ENCODE data around the gene GRPEL1. TPM values are rescaled to one million over a fixed set of nuclear protein-coding genes. Genes with fewer than 3 reads are reported as not detected.

Gene GRPEL1
- total RNA-seq, 2 donors from 2014 or later, result 18.5 to 25.5 TPM

- no peaks in the 10 kb centered on the region for H3K36me3 ChIP-seq (ENCODE audit: control insufficient read depth, insufficient read depth, low read length)
- 91 to 94% methylated on average over 20 to 23 of the region's 23 CpGs for WGBS, 2 experiments (ENCODE audit: insufficient coverage in 1 of 2, insufficient read length in 1 of 2)
Observed at GRCh38 chr4:7108046-7108625, 40.3 kb upstream of the GRPEL1 start.

GRCh38 chr4:7107166-7107905 lies 39.5 kb upstream of the GRPEL1 start:
- no peak for DNase-seq
- Histone ChIP-seq H3K4me3 (ENCODE audit: low read length) (no peak overlapping the region), H3K27me3 (ENCODE audit: control insufficient read depth, insufficient read depth, low read length, poor library complexity, severe bottlenecking) (peaks cover 29% of the 10 kb centered on the region), H3K4me1 (ENCODE audit: control insufficient read depth, insufficient read depth, low read length) (no peaks in the 10 kb centered on the region), H3K36me3 (ENCODE audit: control insufficient read depth, insufficient read depth, low read length) (no peaks in the 10 kb centered on the region), H3K9me3 (ENCODE audit: control insufficient read depth, low read length) (no peaks in the 10 kb centered on the region), H3K27ac (ENCODE audit: low read depth, low read length) (no peak overlapping the region), H3K9ac (ENCODE audit: extremely low read depth, low read length, poor library complexity, severe bottlenecking) (no peak overlapping the region)
- TF ChIP-seq CTCF (conservative IDR thresholded peaks at IDR 0.05), result no peak
- Mint-ChIP-seq H3K36me3 (ENCODE audit: low read depth) (no peaks in the 10 kb centered on the region), H3K27me3 (ENCODE audit: insufficient read depth) (peaks cover 34% of the 10 kb centered on the region), H3K9me3 (no peaks in the 10 kb centered on the region), H3K4me1 (peaks cover under 1% of the 10 kb centered on the region), H3K27ac (no peak overlapping the region), H3K4me3 (no peak overlapping the region)
- 90% methylated on average over 11 of the region's 11 CpGs; no CpG with 5 or more reads in 1 of the 2 experiments for WGBS, 2 experiments (ENCODE audit: insufficient coverage in 1 of 2, insufficient read length in 1 of 2)

More at GRCh38 chr4:7108046-7108625, 40.3 kb upstream of the GRPEL1 start:
- no peak for DNase-seq
- no peak overlapping the region for H3K27ac Mint-ChIP-seq
- Histone ChIP-seq H3K9me3 (ENCODE audit: control insufficient read depth, low read length) (no peaks in the 10 kb centered on the region), H3K27ac (ENCODE audit: low read depth, low read length) (no peak overlapping the region), H3K27me3 (ENCODE audit: control insufficient read depth, insufficient read depth, low read length, poor library complexity, severe bottlenecking) (peaks cover 23% of the 10 kb centered on the region), H3K9ac (ENCODE audit: extremely low read depth, low read length, poor library complexity, severe bottlenecking) (no peak overlapping the region), H3K4me3 (ENCODE audit: low read length) (no peak overlapping the region), H3K4me1 (ENCODE audit: control insufficient read depth, insufficient read depth, low read length) (no peaks in the 10 kb centered on the region)
- no peaks in the 10 kb centered on the region for H3K9me3 Mint-ChIP-seq
- H3K4me3 Mint-ChIP-seq, result no peak overlapping the region
- no peaks in the 10 kb centered on the region for H3K36me3 Mint-ChIP-seq (ENCODE audit: low read depth)
- H3K4me1 Mint-ChIP-seq, result no peaks in the 10 kb centered on the region
- H3K27me3 Mint-ChIP-seq (ENCODE audit: insufficient read depth), result peaks cover 27% of the 10 kb centered on the region
- TF ChIP-seq CTCF (conservative IDR thresholded peaks at IDR 0.05), result no peak

- Histone ChIP-seq H3K9me3 (ENCODE audit: control insufficient read depth, low read length) (no peaks in the 10 kb centered on the region), H3K4me1 (ENCODE audit: control insufficient read depth, insufficient read depth, low read length) (no peaks in the 10 kb centered on the region), H3K27ac (ENCODE audit: low read depth, low read length) (no peak overlapping the region), H3K36me3 (ENCODE audit: control insufficient read depth, insufficient read depth, low read length) (no peaks in the 10 kb centered on the region), H3K9ac (ENCODE audit: extremely low read depth, low read length, poor library complexity, severe bottlenecking) (no peak overlapping the region), H3K27me3 (ENCODE audit: control insufficient read depth, insufficient read depth, low read length, poor library complexity, severe bottlenecking) (peaks cover 32% of the 10 kb centered on the region), H3K4me3 (ENCODE audit: low read length) (no peak overlapping the region)
- H3K9me3 Mint-ChIP-seq, result no peaks in the 10 kb centered on the region
- H3K27ac Mint-ChIP-seq, result no peak overlapping the region
- WGBS, 2 experiments (ENCODE audit: insufficient coverage in 1 of 2, insufficient read length in 1 of 2), result 89 to 92% methylated on average over 8 to 15 of the region's 15 CpGs
- H3K27me3 Mint-ChIP-seq (ENCODE audit: insufficient read depth), result peaks cover 43% of the 10 kb centered on the region
- H3K4me3 Mint-ChIP-seq, result no peak overlapping the region
- H3K4me1 Mint-ChIP-seq, result peaks cover 5% of the 10 kb centered on the region
- TF ChIP-seq CTCF (conservative IDR thresholded peaks at IDR 0.05), result no peak
- no peaks in the 10 kb centered on the region for H3K36me3 Mint-ChIP-seq (ENCODE audit: low read depth)
- peak; percentile 17 for DNase-seq
Observed at GRCh38 chr4:7105276-7105675, 37.4 kb upstream of the GRPEL1 start.

All from endodermal cell (in vitro differentiated cells).